Transverse colon (tissue), 4 donors: ENCODE measurements around the gene PLCL1. TPM values are rescaled to one million over a fixed set of nuclear protein-coding genes. Genes with fewer than 3 reads are reported as not detected.

Source experiments
- DNase-seq: peaks from one replicate; pipeline ENCODE4 v3.0.0-alpha.2; 2019
- H3K27ac ChIP-seq, 4 donors: fragments of 200-600 bp; sonication (generic); 2 replicates each; pipeline ENCODE4 v1.5.1; 2016 to 2018; ENCODE audit warnings: inconsistent platforms in 4 of 4
- H3K27me3 ChIP-seq: fragments of 200-600 bp; sonication (generic); 2 replicates; pipeline ENCODE4 v1.5.1; 2017; ENCODE audit warnings: inconsistent platforms
- H3K36me3 ChIP-seq, 4 donors: fragments of 200-600 bp; sonication (generic); 2 replicates each; pipeline ENCODE4 v1.5.1; 2017 to 2019; ENCODE audit warnings: inconsistent platforms in 4 of 4
- H3K4me1 ChIP-seq, 4 donors: fragments of 200-600 bp; sonication (generic); 2 replicates each; pipeline ENCODE4 v1.5.1; 2017 to 2020; ENCODE audit warnings: inconsistent platforms in 4 of 4
- H3K4me3 ChIP-seq, 4 donors: fragments of 200-600 bp; sonication (generic); 1 replicate in 1 of 4; 2 replicates in 3 of 4; pipeline versions ENCODE4 v1.5.1 to v1.6.1; 2017 to 2019; ENCODE audit warnings: inconsistent platforms in 4 of 4
- H3K9me3 ChIP-seq, 2 donors: fragments of 200-600 bp; sonication (generic); 2 replicates each; pipeline ENCODE4 v1.5.1; 2017 to 2019; ENCODE audit warnings: inconsistent platforms in 2 of 2
- CTCF ChIP-seq, 5 experiments: fragments of 200-600 bp in 3 of 5; fragments of 450-650 bp in 2 of 5; sonication (generic) in 3 of 5; IDR thresholded peaks; 1 replicate in 2 of 5; 2 replicates in 3 of 5; pipeline ENCODE4 v1.5.1; 2016 to 2017; ENCODE audit warnings: antibody characterized with exemption in 5 of 5, inconsistent platforms in 3 of 5, mild to moderate bottlenecking in 2 of 5, moderate library complexity in 1 of 5
- EP300 ChIP-seq: sonication (generic); formaldehyde crosslinking; IDR thresholded peaks from one replicate; pipeline ENCODE4 v1.6.1; 2017; ENCODE audit warnings: antibody characterized with exemption, low read depth
- POLR2A ChIP-seq: fragments of 450-650 bp; IDR thresholded peaks from one replicate; pipeline ENCODE4 v1.6.1; 2016; ENCODE audit warnings: antibody characterized with exemption, mild to moderate bottlenecking, moderate library complexity
- POLR2AphosphoS5 ChIP-seq, 3 donors: sonication (generic); formaldehyde crosslinking; IDR thresholded peaks; one replicate each; pipeline ENCODE4 v1.6.1; 2016; ENCODE audit warnings: antibody characterized with exemption in 3 of 3
- WGBS, 2 donors: methylation state at CpG; one replicate each; pipeline ENCODE4 v1.1.5; 2018; ENCODE audit warnings: low coverage in 1 of 2; 5-methylcytosine and 5-hydroxymethylcytosine counted together
- in situ Hi-C, 4 donors: fragments of 200-750 bp; cut with MboI; loops; one replicate each; pipeline versions ENCODE4 v1.15.0 to v1.15.1; 2017; ENCODE audit warnings: low sequenced_read_pairs in 3 of 4, low pct_ligation_motif_present in 1 of 4, low pct_unique_long_range_greater_than_20kb in 1 of 4
- intact Hi-C: fragments of 100-400 bp; cut with DNase I; formaldehyde crosslinking; loops from one replicate; pipeline ENCODE4 v1.15.1; 2023; ENCODE audit warnings: low total_unique reads
- total RNA-seq, 4 donors: library from RNA; depleted of rRNA; stranded (reverse); fragments of >200 nt; gene quantifications; one replicate each; pipeline ENCODE4 v1.1.0, GENCODE V29; 2016

PLCL1 gene
- total RNA-seq, 4 donors from 2014 or later, result 0.20 to 7.1 (median 5.3) TPM

GRCh38 chr2:197934261-197934933, 130.0 kb downstream of the PLCL1 start:
- DNase-seq, result no peak
- 60 to 62% methylated on average over 4 of the region's 4 CpGs for WGBS, 2 donors
- no peaks in the 10 kb centered on the region for H3K36me3 ChIP-seq
- H3K27ac ChIP-seq, result no peak overlapping the region
- peaks cover 7% of the 10 kb centered on the region for H3K27me3 ChIP-seq
- intact Hi-C loops, result no loop called here
- no peak overlapping the region for H3K4me3 ChIP-seq
- H3K4me1 ChIP-seq, result peaks cover 0 to 2% (median 0%) of the 10 kb centered on the region in 4 donors
- TF ChIP-seq EP300, result no peak
- no peaks in the 10 kb centered on the region for H3K9me3 ChIP-seq
- in situ Hi-C loops, result no loop called here

- H3K4me1 ChIP-seq, result peaks cover 0 to 2% (median 0%) of the 10 kb centered on the region in 4 donors
- no peaks in the 10 kb centered on the region for H3K9me3 ChIP-seq
- no peak overlapping the region for H3K4me3 ChIP-seq
- intact Hi-C loops (no loop called here), in situ Hi-C loops (no loop called here)
- H3K36me3 ChIP-seq, result no peaks in the 10 kb centered on the region
- DNase-seq, result no peak
- whole genome bisulfite sequencing, 2 donors, result 72 to 80% methylated on average over 4 of the region's 4 CpGs
- TF ChIP-seq EP300 (no peak), POLR2AphosphoS5 (IDR thresholded peaks at IDR 0.05) (no peak), POLR2A (no peak), CTCF (IDR thresholded peaks at IDR 0.05) (no peak)
- H3K27ac ChIP-seq, result no peak overlapping the region
- H3K27me3 ChIP-seq, result peaks cover 7% of the 10 kb centered on the region
Observed at GRCh38 chr2:197934934-197935289, 130.5 kb downstream of the PLCL1 start.

- Histone ChIP-seq H3K4me3 (no peak overlapping the region), H3K27me3 (peaks cover 7% of the 10 kb centered on the region), H3K27ac (no peak overlapping the region), H3K36me3 (no peaks in the 10 kb centered on the region), H3K9me3 (no peaks in the 10 kb centered on the region), H3K4me1 (peaks cover 0 to 2% (median 0%) of the 10 kb centered on the region in 4 donors)
- 77 to 82% methylated on average over 1 of the region's 1 CpG for WGBS, 2 donors
- no peak for TF ChIP-seq POLR2AphosphoS5 (IDR thresholded peaks at IDR 0.05)
- TF ChIP-seq EP300, result no peak
- TF ChIP-seq POLR2A, result no peak
- TF ChIP-seq CTCF (IDR thresholded peaks at IDR 0.05), result no peak
- in situ Hi-C loops, result no loop called here
- no peak for DNase-seq
- intact Hi-C loops, result no loop called here
Observed at GRCh38 chr2:197937814-197938213, 133.4 kb downstream of the PLCL1 start.

- no peak for TF ChIP-seq POLR2AphosphoS5 (IDR thresholded peaks at IDR 0.05)
- TF ChIP-seq CTCF (IDR thresholded peaks at IDR 0.05), result no peak
- TF ChIP-seq EP300, result no peak
- no peak for TF ChIP-seq POLR2A
- H3K27me3 ChIP-seq, result peaks cover 7% of the 10 kb centered on the region
- in situ Hi-C loops (no loop called here), intact Hi-C loops (no loop called here)
- H3K36me3 ChIP-seq, result no peaks in the 10 kb centered on the region
- no peak overlapping the region for H3K4me3 ChIP-seq
- no peak for DNase-seq
- WGBS, 2 donors, result 80% methylated on average over 1 of the region's 1 CpG; no CpG with 5 or more reads in 1 of the 2 donors
- H3K9me3 ChIP-seq, result no peaks in the 10 kb centered on the region
- peaks cover 0 to 2% (median 0%) of the 10 kb centered on the region in 4 donors for H3K4me1 ChIP-seq
- no peak overlapping the region for H3K27ac ChIP-seq
Observed at GRCh38 chr2:197938555-197938954, 134.2 kb downstream of the PLCL1 start.

GRCh38 chr2:197939787-197940186, 135.4 kb downstream of the PLCL1 start:
- Histone ChIP-seq H3K4me1 (peaks cover 0 to 9% (median 3%) of the 10 kb centered on the region in 4 donors), H3K9me3 (no peaks in the 10 kb centered on the region), H3K27ac (no peak overlapping the region), H3K36me3 (no peaks in the 10 kb centered on the region), H3K27me3 (peaks cover 5% of the 10 kb centered on the region), H3K4me3 (no peak overlapping the region)
- in situ Hi-C loops, result no loop called here
- intact Hi-C loops, result no loop called here
- no peak for TF ChIP-seq POLR2A
- TF ChIP-seq CTCF (IDR thresholded peaks at IDR 0.05), result no peak
- TF ChIP-seq POLR2AphosphoS5 (IDR thresholded peaks at IDR 0.05), result no peak
- TF ChIP-seq EP300, result no peak
- no peak for DNase-seq
- 77% methylated on average over 3 of the region's 3 CpGs; no CpG with 5 or more reads in 1 of the 2 donors for WGBS, 2 donors
